BLaER1 (cell line): ENCODE results near the gene RTP1.
"Not testable (repeated sequence)": the region's sequence is repeated elsewhere in the genome, so short reads cannot be mapped to it uniquely, and the experiment has no call there.

Source experiments
- H3K27ac ChIP-seq: shearing (Covaris generic); formaldehyde crosslinking; 2 replicates; pipeline ENCODE4 v1.8.1; 2022
- H3K27me3 ChIP-seq: shearing (Covaris generic); formaldehyde crosslinking; 2 replicates; pipeline ENCODE4 v1.8.1; 2022
- H3K36me3 ChIP-seq: shearing (Covaris generic); formaldehyde crosslinking; 2 replicates; pipeline ENCODE4 v1.8.1; 2022
- H3K4me1 ChIP-seq: shearing (Covaris generic); formaldehyde crosslinking; 2 replicates; pipeline ENCODE4 v1.8.1; 2022
- H3K4me2 ChIP-seq: shearing (Covaris generic); formaldehyde crosslinking; 2 replicates; pipeline ENCODE4 v1.8.1; 2022
- H3K4me3 ChIP-seq: shearing (Covaris generic); formaldehyde crosslinking; 2 replicates; pipeline ENCODE4 v1.8.1; 2022
- H3K9ac ChIP-seq: shearing (Covaris generic); formaldehyde crosslinking; 2 replicates; pipeline ENCODE4 v1.8.1; 2022
- H3K9me3 ChIP-seq: shearing (Covaris generic); formaldehyde crosslinking; 2 replicates; pipeline ENCODE4 v1.8.1; 2022
- H4K20me1 ChIP-seq: shearing (Covaris generic); formaldehyde crosslinking; 2 replicates; pipeline ENCODE4 v1.8.1; 2022
- Cebpa-rat ChIP-seq: shearing (Covaris generic); IDR thresholded peaks from 2 replicates; pipeline ENCODE4 v1.8.1; 2022

The RTP1 gene

GRCh38 chr3:187237741-187238140 lies 40.5 kb downstream of the RTP1 start:
- H4K20me1 ChIP-seq, result no peaks in the 10 kb centered on the region
- H3K4me2 ChIP-seq, result no peak overlapping the region
- TF ChIP-seq Cebpa-rat, result no peak
- no peak overlapping the region for H3K27ac ChIP-seq
- H3K4me1 ChIP-seq, result no peaks in the 10 kb centered on the region
- no peaks in the 10 kb centered on the region for H3K27me3 ChIP-seq
- no peak overlapping the region for H3K9ac ChIP-seq
- no peak overlapping the region for H3K4me3 ChIP-seq
- H3K9me3 ChIP-seq, result peaks cover 10% of the 10 kb centered on the region
- no peaks in the 10 kb centered on the region for H3K36me3 ChIP-seq

- no peaks in the 10 kb centered on the region for H3K36me3 ChIP-seq
- H3K9me3 ChIP-seq, result peaks cover 10% of the 10 kb centered on the region
- no peak overlapping the region for H3K4me3 ChIP-seq
- no peak overlapping the region for H3K4me2 ChIP-seq
- no peaks in the 10 kb centered on the region for H3K4me1 ChIP-seq
- no peaks in the 10 kb centered on the region for H4K20me1 ChIP-seq
- H3K9ac ChIP-seq, result no peak overlapping the region
- H3K27me3 ChIP-seq, result no peaks in the 10 kb centered on the region
- TF ChIP-seq Cebpa-rat, result no peak
- H3K27ac ChIP-seq, result no peak overlapping the region
Observed at GRCh38 chr3:187238239-187238638, 41.0 kb downstream of the RTP1 start.

DNA sequence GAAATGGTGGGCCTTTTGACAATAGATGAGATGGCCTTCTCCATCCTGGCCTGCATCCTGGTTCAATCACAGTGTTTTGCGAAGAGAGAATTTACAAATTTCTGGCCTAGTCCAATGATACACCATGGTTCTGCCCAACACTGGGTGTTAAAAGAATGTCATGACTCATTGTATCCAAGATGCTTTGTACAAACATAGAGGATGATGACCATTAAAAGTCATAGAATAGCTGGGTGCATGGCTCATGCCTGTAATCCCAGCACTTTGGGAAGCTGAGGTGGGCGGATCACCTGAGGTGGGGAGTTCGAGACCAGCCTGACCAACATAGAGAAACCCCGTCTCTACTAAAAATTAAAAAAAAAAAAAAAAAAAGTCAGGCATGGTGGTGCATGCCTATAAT lies 41.5 kb downstream of the RTP1 start:
- not testable (repeated sequence) for H3K4me2 ChIP-seq, H4K20me1 ChIP-seq, H3K27me3 ChIP-seq, H3K4me3 ChIP-seq, H3K27ac ChIP-seq, H3K9ac ChIP-seq, H3K36me3 ChIP-seq, H3K4me1 ChIP-seq
- H3K9me3 ChIP-seq, result peaks cover 10% of the 10 kb centered on the region

- Histone ChIP-seq H3K27me3 (no peaks in the 10 kb centered on the region), H3K4me3 (no peak overlapping the region), H3K4me2 (no peak overlapping the region), H3K27ac (no peak overlapping the region), H4K20me1 (no peaks in the 10 kb centered on the region), H3K9me3 (peaks cover 10% of the 10 kb centered on the region), H3K4me1 (peaks cover 8% of the 10 kb centered on the region), H3K9ac (no peak overlapping the region), H3K36me3 (no peaks in the 10 kb centered on the region)
- TF ChIP-seq Cebpa-rat, result no peak
Observed at GRCh38 chr3:187242435-187242834, 45.1 kb downstream of the RTP1 start.

- H3K4me1 ChIP-seq, result peaks cover 13% of the 10 kb centered on the region
- H4K20me1 ChIP-seq, result no peaks in the 10 kb centered on the region
- H3K27me3 ChIP-seq, result no peaks in the 10 kb centered on the region
- TF ChIP-seq Cebpa-rat, result no peak
- H3K9ac ChIP-seq, result no peak overlapping the region
- H3K4me2 ChIP-seq, result no peak overlapping the region
- peaks cover 10% of the 10 kb centered on the region for H3K9me3 ChIP-seq
- H3K36me3 ChIP-seq, result no peaks in the 10 kb centered on the region
- H3K27ac ChIP-seq, result no peak overlapping the region
- no peak overlapping the region for H3K4me3 ChIP-seq
Observed at GRCh38 chr3:187242900-187243299, 45.6 kb downstream of the RTP1 start.

DNA sequence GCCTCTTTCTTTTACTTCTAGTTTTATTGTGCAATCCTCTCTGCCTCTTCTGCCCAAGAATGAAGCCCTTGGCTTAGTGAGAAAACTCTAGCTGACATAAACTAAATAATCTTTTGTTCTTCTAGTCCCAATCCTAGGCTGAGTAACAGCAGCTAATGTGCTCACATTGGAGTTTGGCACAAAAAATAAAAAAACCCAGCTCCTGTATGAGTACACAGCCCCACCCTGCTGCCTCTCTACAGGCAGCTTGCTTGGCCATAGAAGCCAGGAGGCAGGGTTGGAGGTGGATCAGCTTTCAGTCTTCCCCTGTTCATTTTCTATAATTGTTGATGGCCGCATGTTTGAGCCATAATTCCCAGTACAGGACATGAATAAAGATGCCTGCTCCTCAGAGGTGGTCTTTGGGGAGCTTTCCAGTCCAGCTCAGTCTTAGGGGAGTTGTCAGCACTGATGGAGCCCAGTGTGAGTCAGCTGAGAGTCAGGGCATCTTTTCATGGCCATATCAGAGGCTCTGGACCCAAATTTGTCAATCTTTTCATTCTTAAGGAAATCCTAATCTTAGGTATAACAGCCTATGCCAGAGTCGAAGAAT lies 46.7 kb downstream of the RTP1 start:
- H3K27me3 ChIP-seq, result no peaks in the 10 kb centered on the region
- H3K4me2 ChIP-seq, result no peak overlapping the region
- H3K27ac ChIP-seq, result no peak overlapping the region
- H3K9ac ChIP-seq, result no peak overlapping the region
- H4K20me1 ChIP-seq, result no peaks in the 10 kb centered on the region
- TF ChIP-seq Cebpa-rat, result no peak
- peaks cover 10% of the 10 kb centered on the region for H3K9me3 ChIP-seq
- H3K4me1 ChIP-seq, result peaks cover 19% of the 10 kb centered on the region
- no peaks in the 10 kb centered on the region for H3K36me3 ChIP-seq
- no peak overlapping the region for H3K4me3 ChIP-seq

GRCh38 chr3:187247398-187247797 lies 50.1 kb downstream of the RTP1 start:
- H3K4me1 ChIP-seq, result peaks cover 19% of the 10 kb centered on the region

More at GRCh38 chr3:187247398-187247797, 50.1 kb downstream of the RTP1 start:
- no peak overlapping the region for H3K9ac ChIP-seq
- H3K4me3 ChIP-seq, result no peak overlapping the region; the same call in 1 of the 2 replicates
- H3K36me3 ChIP-seq, result no peaks in the 10 kb centered on the region
- peak overlapping the region; percentile 51 for H3K4me2 ChIP-seq
- H3K27ac ChIP-seq, result peak overlapping the region; percentile 49; the same call in 1 of the 2 replicates
- H3K9me3 ChIP-seq, result no peaks in the 10 kb centered on the region
- H3K27me3 ChIP-seq, result no peaks in the 10 kb centered on the region
- H4K20me1 ChIP-seq, result no peaks in the 10 kb centered on the region
- TF ChIP-seq Cebpa-rat, result no peak
